Measurements from ENCODE around the gene TNP2.
A peak's percentile ranks its signal among the peaks of the same experiment; 100 is the strongest.

TNP2 gene

GRCh38 chr16:11272921-11273720 lies 4.0 kb upstream of the TNP2 start, which contains the start of gene PRM3:
Gene PRM3, minus strand, starts transcription at chr16:11273629. Its CDS starts 34 bp downstream, at chr16:11273595.
- H3K9me3 Mint-ChIP-seq = no peaks in the 10 kb centered on the region
- no peak within 1 kb of the TSS for H3K4me3 Mint-ChIP-seq
- no peaks in the 10 kb centered on the region for H3K36me3 Mint-ChIP-seq
- no peaks in the 10 kb centered on the region for H3K4me1 Mint-ChIP-seq
- H3K27ac Mint-ChIP-seq = no peak within 1 kb of the TSS
- no peaks in the 10 kb centered on the region for H3K27me3 Mint-ChIP-seq

- no peaks in the 10 kb centered on the region for H3K36me3 Mint-ChIP-seq
- H3K27me3 Mint-ChIP-seq = no peaks in the 10 kb centered on the region
- no peak overlapping the region for H3K4me3 Mint-ChIP-seq
- no peak overlapping the region for H3K27ac Mint-ChIP-seq
- H3K9me3 Mint-ChIP-seq = no peaks in the 10 kb centered on the region
- no peaks in the 10 kb centered on the region for H3K4me1 Mint-ChIP-seq
These were observed 3.4 kb upstream of the TNP2 start for GRCh38 chr16:11272484-11272883.

- H3K9me3 Mint-ChIP-seq = no peaks in the 10 kb centered on the region
- no peaks in the 10 kb centered on the region for H3K4me1 Mint-ChIP-seq
- H3K36me3 Mint-ChIP-seq = no peaks in the 10 kb centered on the region
- H3K27me3 Mint-ChIP-seq = no peaks in the 10 kb centered on the region
- no peak overlapping the region for H3K4me3 Mint-ChIP-seq
- H3K27ac Mint-ChIP-seq = no peak overlapping the region
These were observed 2.5 kb upstream of the TNP2 start for GRCh38 chr16:11271610-11272009.

GRCh38 chr16:11270602-11271162 lies 1.6 kb upstream of the TNP2 start:
- H3K27ac Mint-ChIP-seq = no peak overlapping the region
- no peaks in the 10 kb centered on the region for H3K9me3 Mint-ChIP-seq
- H3K27me3 Mint-ChIP-seq = no peaks in the 10 kb centered on the region
- H3K4me1 Mint-ChIP-seq = no peaks in the 10 kb centered on the region
- no peaks in the 10 kb centered on the region for H3K36me3 Mint-ChIP-seq
- H3K4me3 Mint-ChIP-seq = no peak overlapping the region

- no peaks in the 10 kb centered on the region for H3K27me3 Mint-ChIP-seq
- no peaks in the 10 kb centered on the region for H3K36me3 Mint-ChIP-seq
- H3K9me3 Mint-ChIP-seq = no peaks in the 10 kb centered on the region
- no peak overlapping the region for H3K4me3 Mint-ChIP-seq
- peaks cover 25% of the 10 kb centered on the region for H3K4me1 Mint-ChIP-seq
- no peak overlapping the region for H3K27ac Mint-ChIP-seq
These were observed 4.0 kb downstream of the TNP2 start for GRCh38 chr16:11265124-11265523.

- Mint-ChIP-seq H3K27ac (peak overlapping the region; percentile 91), H3K4me1 (peaks cover 28% of the 10 kb centered on the region), H3K36me3 (no peaks in the 10 kb centered on the region), H3K4me3 (peak overlapping the region; percentile 38), H3K9me3 (no peaks in the 10 kb centered on the region), H3K27me3 (no peaks in the 10 kb centered on the region)
These were observed 4.8 kb downstream of the TNP2 start for GRCh38 chr16:11264155-11264832.

GRCh38 chr16:11263737-11264136 lies 5.4 kb downstream of the TNP2 start:
- peak overlapping the region; percentile 91 for H3K27ac Mint-ChIP-seq
- H3K27me3 Mint-ChIP-seq = no peaks in the 10 kb centered on the region
- no peaks in the 10 kb centered on the region for H3K9me3 Mint-ChIP-seq
- H3K4me1 Mint-ChIP-seq = peaks cover 33% of the 10 kb centered on the region
- no peaks in the 10 kb centered on the region for H3K36me3 Mint-ChIP-seq
- H3K4me3 Mint-ChIP-seq = peak overlapping the region; percentile 38

GRCh38 chr16:11262915-11263314 lies 6.2 kb downstream of the TNP2 start:
- H3K27me3 Mint-ChIP-seq = no peaks in the 10 kb centered on the region
- H3K4me3 Mint-ChIP-seq = no peak overlapping the region
- peak overlapping the region; percentile 6 for H3K27ac Mint-ChIP-seq
- no peaks in the 10 kb centered on the region for H3K36me3 Mint-ChIP-seq
- peaks cover 41% of the 10 kb centered on the region for H3K4me1 Mint-ChIP-seq
- H3K9me3 Mint-ChIP-seq = no peaks in the 10 kb centered on the region

- no peak overlapping the region for H3K27ac Mint-ChIP-seq
- H3K4me3 Mint-ChIP-seq = no peak overlapping the region
- no peaks in the 10 kb centered on the region for H3K9me3 Mint-ChIP-seq
- no peaks in the 10 kb centered on the region for H3K27me3 Mint-ChIP-seq
- H3K36me3 Mint-ChIP-seq = no peaks in the 10 kb centered on the region
- H3K4me1 Mint-ChIP-seq = peaks cover 51% of the 10 kb centered on the region
These were observed 8.5 kb downstream of the TNP2 start for GRCh38 chr16:11260596-11260966.

- H3K36me3 Mint-ChIP-seq = no peaks in the 10 kb centered on the region
- no peak overlapping the region for H3K4me3 Mint-ChIP-seq
- H3K4me1 Mint-ChIP-seq = peaks cover 51% of the 10 kb centered on the region
- H3K27ac Mint-ChIP-seq = peak overlapping the region; percentile 71
- no peaks in the 10 kb centered on the region for H3K27me3 Mint-ChIP-seq
- H3K9me3 Mint-ChIP-seq = no peaks in the 10 kb centered on the region
These were observed 9.2 kb downstream of the TNP2 start for GRCh38 chr16:11259655-11260595.

- peak overlapping the region; percentile 61 for H3K4me3 Mint-ChIP-seq
- no peaks in the 10 kb centered on the region for H3K9me3 Mint-ChIP-seq
- H3K27ac Mint-ChIP-seq = peak overlapping the region; percentile 71
- no peaks in the 10 kb centered on the region for H3K36me3 Mint-ChIP-seq
- H3K4me1 Mint-ChIP-seq = peaks cover 42% of the 10 kb centered on the region
- H3K27me3 Mint-ChIP-seq = no peaks in the 10 kb centered on the region
These were observed 10.3 kb downstream of the TNP2 start for GRCh38 chr16:11258553-11259492.

GRCh38 chr16:11257131-11257938 lies 11.8 kb downstream of the TNP2 start:
- Mint-ChIP-seq H3K4me1 (peaks cover 42% of the 10 kb centered on the region), H3K27ac (peak overlapping the region; percentile 84), H3K36me3 (peaks cover 8% of the 10 kb centered on the region), H3K9me3 (no peaks in the 10 kb centered on the region), H3K4me3 (peak overlapping the region; percentile 94), H3K27me3 (no peaks in the 10 kb centered on the region)

GRCh38 chr16:11256661-11257130 lies 12.4 kb downstream of the TNP2 start:
- Mint-ChIP-seq H3K36me3 (peaks cover 11% of the 10 kb centered on the region), H3K4me1 (peaks cover 48% of the 10 kb centered on the region), H3K27ac (peak overlapping the region; percentile 96), H3K27me3 (no peaks in the 10 kb centered on the region), H3K9me3 (no peaks in the 10 kb centered on the region), H3K4me3 (peak overlapping the region; percentile 94)

All from activated naive CD4-positive, alpha-beta T cell treated with anti-CD3 and anti-CD28 coated beads, Interleukin-2, amount 50 U/mL, for 24 hours (primary cell).